Stimulated activated memory B cell treated with anti-CD40 and anti-IgM and Interleukin-4, amounts not matched to agents 10 μg/mL and 1 μg/mL and 100 μg/mL, for 72 hours (primary cell): ENCODE measurements around the gene CALML5.

Experiments used
- ATAC-seq: fragments of 150-1000 bp; cut with Tn5 transposase; 2 replicates; pipeline ENCODE4 v1.10.0; 2021
- H3K27ac Mint-ChIP-seq: one replicate; pipeline ENCODE4 v1.8.0; 2022; ENCODE audit warnings: mild to moderate bottlenecking, mixed read lengths
- H3K27me3 Mint-ChIP-seq: one replicate; pipeline ENCODE4 v1.8.0; 2022; ENCODE audit warnings: mixed read lengths
- H3K36me3 Mint-ChIP-seq: one replicate; pipeline ENCODE4 v1.8.0; 2022; ENCODE audit warnings: mixed read lengths
- H3K4me1 Mint-ChIP-seq: one replicate; pipeline ENCODE4 v1.8.0; 2022; ENCODE audit warnings: mixed read lengths
- H3K4me3 Mint-ChIP-seq: one replicate; pipeline ENCODE4 v1.8.0; 2022; ENCODE audit warnings: mild to moderate bottlenecking, moderate library complexity, mixed read lengths
- H3K9me3 Mint-ChIP-seq: one replicate; pipeline ENCODE4 v1.8.0; 2022; ENCODE audit warnings: mixed read lengths

Gene CALML5

GRCh38 chr10:5537684-5538083 is 38.3 kb upstream of the CALML5 start:
- H3K27me3 Mint-ChIP-seq, result peaks cover 53% of the 10 kb centered on the region
- ATAC-seq, result no peak
- H3K27ac Mint-ChIP-seq, result no peak overlapping the region
- no peaks in the 10 kb centered on the region for H3K36me3 Mint-ChIP-seq
- no peak overlapping the region for H3K4me3 Mint-ChIP-seq
- H3K4me1 Mint-ChIP-seq, result peaks cover 6% of the 10 kb centered on the region
- peaks cover 6% of the 10 kb centered on the region for H3K9me3 Mint-ChIP-seq

DNA sequence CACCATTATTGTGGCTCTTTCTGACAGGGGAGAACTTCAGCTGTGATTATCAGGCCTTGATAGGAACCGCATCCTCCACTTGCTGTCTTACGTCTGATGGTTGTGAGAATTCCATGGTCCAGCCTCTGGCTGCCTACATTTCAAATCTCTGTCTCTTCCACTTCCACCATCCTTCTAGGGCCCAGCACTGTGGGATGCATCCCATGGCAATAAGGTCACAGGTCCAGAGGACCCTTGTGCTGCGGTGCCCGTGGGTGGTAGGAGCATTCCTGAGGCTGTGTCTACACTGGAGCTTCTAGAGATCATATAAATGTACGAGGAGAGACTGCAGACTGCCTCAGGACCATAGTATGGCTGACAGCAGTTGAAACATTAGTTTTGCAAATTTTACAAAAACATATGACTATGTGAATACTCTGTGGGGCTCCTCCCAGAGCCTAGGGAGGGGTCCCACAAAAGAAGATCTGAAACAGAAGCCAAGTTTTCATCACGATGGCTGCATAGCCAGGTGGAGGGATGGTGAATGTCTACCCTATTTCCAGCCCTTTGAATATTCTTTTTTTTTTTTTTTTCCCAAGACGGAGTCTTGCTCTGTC is 37.2 kb upstream of the CALML5 start:
- Mint-ChIP-seq H3K27me3 (peaks cover 56% of the 10 kb centered on the region), H3K36me3 (no peaks in the 10 kb centered on the region), H3K27ac (no peak overlapping the region), H3K4me3 (no peak overlapping the region), H3K4me1 (peaks cover 6% of the 10 kb centered on the region), H3K9me3 (peaks cover 3% of the 10 kb centered on the region)
- no peak for ATAC-seq

GRCh38 chr10:5534880-5535856 is 35.8 kb upstream of the CALML5 start:
- Mint-ChIP-seq H3K27ac (no peak overlapping the region), H3K36me3 (no peaks in the 10 kb centered on the region), H3K9me3 (peaks cover 3% of the 10 kb centered on the region), H3K27me3 (peaks cover 47% of the 10 kb centered on the region), H3K4me3 (no peak overlapping the region), H3K4me1 (peaks cover 6% of the 10 kb centered on the region)
- ATAC-seq, result no peak

DNA sequence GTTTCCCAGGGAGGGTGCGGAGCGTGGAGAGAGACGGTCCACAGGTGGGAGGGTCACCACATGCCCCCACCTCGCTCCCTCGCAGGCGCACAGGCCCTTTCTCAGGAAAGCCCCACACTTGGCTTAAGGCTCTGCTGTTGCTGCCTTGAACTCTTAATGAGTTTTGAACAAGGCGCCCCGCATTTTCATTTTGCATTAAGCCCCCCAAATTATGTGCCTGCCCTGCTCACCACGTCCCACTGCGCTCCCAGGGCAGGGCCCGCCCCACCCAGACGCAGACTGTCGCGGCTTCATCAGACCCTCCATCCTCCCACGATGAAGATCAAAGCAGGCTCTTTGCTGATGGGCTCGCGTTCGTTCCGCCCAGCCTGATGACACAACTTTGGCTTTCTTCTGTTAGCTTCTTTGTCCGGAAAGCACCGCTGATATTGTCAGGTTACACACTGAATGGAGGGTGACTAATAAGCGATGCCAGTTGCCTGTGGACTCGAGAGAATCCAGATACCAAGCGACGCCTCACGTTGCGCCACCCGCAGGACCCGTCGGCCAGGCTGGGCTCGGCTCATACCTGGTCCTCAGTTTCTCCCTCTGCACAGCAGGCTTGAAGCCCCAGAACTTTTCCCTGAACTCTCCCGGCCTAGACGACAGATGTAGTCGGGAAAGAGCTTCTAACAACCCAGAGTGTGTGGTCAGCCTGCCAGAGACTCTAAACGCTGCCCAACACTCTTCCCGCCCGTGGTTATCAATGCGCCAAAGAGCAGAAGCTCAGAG is 34.9 kb upstream of the CALML5 start:
- Mint-ChIP-seq H3K27ac (no peak overlapping the region), H3K36me3 (no peaks in the 10 kb centered on the region), H3K27me3 (peaks cover 43% of the 10 kb centered on the region), H3K4me1 (peaks cover 2% of the 10 kb centered on the region), H3K4me3 (no peak overlapping the region), H3K9me3 (peaks cover 3% of the 10 kb centered on the region)
- no peak for ATAC-seq

DNA sequence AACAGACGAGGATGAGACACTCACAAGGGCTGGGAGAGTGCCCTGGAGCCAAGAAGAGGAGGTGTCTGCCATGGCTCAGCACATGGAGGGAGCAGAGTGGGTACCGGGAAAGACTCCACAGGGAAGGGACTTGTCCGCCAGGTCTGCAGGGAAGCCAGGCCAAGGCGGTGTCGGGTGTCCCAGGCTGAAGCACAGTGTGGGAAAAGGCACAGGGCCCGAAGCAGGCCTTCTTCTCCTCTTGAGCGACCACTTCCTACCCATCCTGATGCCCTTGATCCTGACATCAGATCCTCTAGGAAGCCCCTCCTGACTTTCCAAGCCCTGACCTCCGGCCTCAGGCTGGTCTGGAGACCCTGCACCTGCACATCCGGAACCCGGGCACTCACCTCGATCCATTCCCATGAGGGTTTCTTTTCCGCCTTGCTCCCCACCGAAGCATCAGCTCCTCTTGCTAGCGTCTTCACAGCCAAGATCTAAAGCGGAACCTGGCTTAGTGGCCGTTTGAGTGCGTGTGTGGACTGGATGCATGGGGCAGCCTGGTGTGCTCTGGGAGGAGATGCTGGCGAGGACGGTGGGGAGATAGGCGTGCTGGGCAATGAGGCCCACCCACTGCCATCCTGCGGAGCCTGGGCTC is 33.8 kb upstream of the CALML5 start:
- H3K9me3 Mint-ChIP-seq, result peaks cover 3% of the 10 kb centered on the region
- no peak overlapping the region for H3K27ac Mint-ChIP-seq
- ATAC-seq, result no peak
- no peak overlapping the region for H3K4me3 Mint-ChIP-seq
- peaks cover 38% of the 10 kb centered on the region for H3K27me3 Mint-ChIP-seq
- H3K36me3 Mint-ChIP-seq, result no peaks in the 10 kb centered on the region
- H3K4me1 Mint-ChIP-seq, result no peaks in the 10 kb centered on the region

DNA sequence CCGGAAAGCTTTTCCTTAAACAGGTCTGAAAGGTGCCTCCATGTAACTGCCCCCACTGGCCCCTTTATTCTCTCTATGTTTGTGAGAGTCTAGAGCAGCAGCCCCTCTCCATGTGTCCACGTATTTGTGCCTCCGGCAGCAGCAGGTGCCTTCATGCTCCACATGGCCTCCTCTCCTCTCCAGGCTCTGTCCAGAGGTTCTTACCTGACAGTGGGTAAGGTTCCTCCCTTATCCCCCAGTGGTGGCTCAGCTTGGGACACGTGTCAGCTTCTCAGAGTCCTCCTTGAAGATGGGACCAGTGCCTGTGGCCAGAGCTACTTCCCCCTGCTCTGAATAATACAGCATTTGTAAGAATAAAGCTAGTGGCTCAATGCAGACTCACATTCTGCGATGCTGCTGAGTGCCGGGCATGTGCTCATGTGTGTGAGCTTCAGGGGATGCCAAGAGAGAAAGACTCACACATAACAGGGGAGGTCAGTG is 33.3 kb upstream of the CALML5 start:
- Mint-ChIP-seq H3K4me1 (no peaks in the 10 kb centered on the region), H3K4me3 (no peak overlapping the region), H3K27ac (no peak overlapping the region)

GRCh38 chr10:5532307-5532605 is 32.9 kb upstream of the CALML5 start:
- no peaks in the 10 kb centered on the region for H3K9me3 Mint-ChIP-seq
- no peaks in the 10 kb centered on the region for H3K36me3 Mint-ChIP-seq
- H3K27me3 Mint-ChIP-seq, result peaks cover 35% of the 10 kb centered on the region
- no peak overlapping the region for H3K4me3 Mint-ChIP-seq
- no peak overlapping the region for H3K27ac Mint-ChIP-seq
- no peaks in the 10 kb centered on the region for H3K4me1 Mint-ChIP-seq
- ATAC-seq, result no peak

More for the DNA sequence above, 33.3 kb upstream of the CALML5 start:
- H3K9me3 Mint-ChIP-seq, result no peaks in the 10 kb centered on the region
- H3K27me3 Mint-ChIP-seq, result peaks cover 35% of the 10 kb centered on the region
- H3K36me3 Mint-ChIP-seq, result no peaks in the 10 kb centered on the region
- no peak for ATAC-seq

GRCh38 chr10:5531558-5532306 is 32.4 kb upstream of the CALML5 start:
- ATAC-seq, result no peak
- H3K9me3 Mint-ChIP-seq, result no peaks in the 10 kb centered on the region
- H3K27ac Mint-ChIP-seq, result no peak overlapping the region
- no peak overlapping the region for H3K4me3 Mint-ChIP-seq
- peaks cover 37% of the 10 kb centered on the region for H3K27me3 Mint-ChIP-seq
- no peaks in the 10 kb centered on the region for H3K36me3 Mint-ChIP-seq
- H3K4me1 Mint-ChIP-seq, result no peaks in the 10 kb centered on the region

DNA sequence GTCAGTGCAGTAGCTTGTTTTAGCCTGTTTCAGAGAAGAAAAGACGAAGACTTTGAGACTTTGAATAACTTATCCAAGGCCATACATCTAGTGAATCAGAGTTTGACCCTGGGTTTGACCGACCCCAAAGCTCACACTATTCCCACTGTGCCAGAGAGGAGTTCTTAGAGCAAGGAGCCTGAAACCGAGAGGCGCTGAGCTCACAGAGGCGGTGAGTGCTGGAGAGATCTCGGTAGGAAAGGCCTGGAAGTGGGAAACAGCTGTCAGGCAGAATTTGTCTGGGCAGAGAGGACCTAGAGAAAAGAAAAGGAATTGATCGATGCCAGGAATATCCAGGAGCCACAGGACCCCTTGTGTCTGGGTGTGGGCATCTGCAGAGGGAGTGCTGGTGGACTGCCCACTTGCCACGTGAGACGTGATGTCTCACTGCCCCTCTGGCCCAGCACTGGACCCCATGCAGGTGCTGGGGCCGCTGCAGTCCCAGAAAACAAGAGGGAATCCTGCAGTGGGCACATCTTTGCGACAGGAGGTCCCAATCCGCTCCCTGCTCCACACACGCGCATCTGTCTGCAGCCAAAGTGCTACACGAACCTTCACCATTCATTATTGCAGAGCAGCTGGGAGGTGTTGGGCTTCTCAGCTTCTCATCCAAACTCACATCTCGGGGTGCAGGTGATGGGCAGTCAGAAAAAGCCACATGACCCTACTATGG is 31.6 kb upstream of the CALML5 start:
- H3K9me3 Mint-ChIP-seq, result no peaks in the 10 kb centered on the region
- H3K36me3 Mint-ChIP-seq, result no peaks in the 10 kb centered on the region
- H3K27ac Mint-ChIP-seq, result no peak overlapping the region
- peaks cover 38% of the 10 kb centered on the region for H3K27me3 Mint-ChIP-seq
- no peak for ATAC-seq
- H3K4me1 Mint-ChIP-seq, result no peaks in the 10 kb centered on the region
- H3K4me3 Mint-ChIP-seq, result no peak overlapping the region

DNA sequence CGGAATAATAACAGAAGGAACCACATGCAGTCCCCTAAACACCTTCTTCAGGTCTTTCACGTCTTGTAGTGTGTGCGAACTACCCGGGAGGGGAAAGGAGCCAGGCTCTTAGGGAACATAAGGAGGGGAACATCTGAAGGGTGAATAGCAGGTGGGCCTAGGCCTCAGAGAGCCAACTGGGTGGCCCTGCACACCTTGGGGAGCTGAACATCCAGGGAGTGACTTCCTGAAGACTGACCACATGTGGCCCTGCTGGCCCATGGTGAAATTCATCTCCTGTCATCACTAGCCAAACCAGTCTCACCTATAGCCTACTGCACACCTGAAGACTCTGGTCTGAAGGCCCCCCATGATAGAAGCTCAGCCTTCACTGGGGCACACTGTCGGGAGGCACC is 31.0 kb upstream of the CALML5 start:
- no peaks in the 10 kb centered on the region for H3K9me3 Mint-ChIP-seq
- peaks cover 44% of the 10 kb centered on the region for H3K27me3 Mint-ChIP-seq
- H3K4me1 Mint-ChIP-seq, result no peaks in the 10 kb centered on the region
- H3K4me3 Mint-ChIP-seq, result no peak overlapping the region
- no peak overlapping the region for H3K27ac Mint-ChIP-seq
- H3K36me3 Mint-ChIP-seq, result no peaks in the 10 kb centered on the region
- ATAC-seq, result no peak

- H3K4me3 Mint-ChIP-seq, result no peak overlapping the region
- H3K36me3 Mint-ChIP-seq, result no peaks in the 10 kb centered on the region
- no peaks in the 10 kb centered on the region for H3K9me3 Mint-ChIP-seq
- peaks cover 49% of the 10 kb centered on the region for H3K27me3 Mint-ChIP-seq
- no peak for ATAC-seq
- no peak overlapping the region for H3K27ac Mint-ChIP-seq
- no peaks in the 10 kb centered on the region for H3K4me1 Mint-ChIP-seq
Observed at GRCh38 chr10:5529702-5530411, 30.5 kb upstream of the CALML5 start.

DNA sequence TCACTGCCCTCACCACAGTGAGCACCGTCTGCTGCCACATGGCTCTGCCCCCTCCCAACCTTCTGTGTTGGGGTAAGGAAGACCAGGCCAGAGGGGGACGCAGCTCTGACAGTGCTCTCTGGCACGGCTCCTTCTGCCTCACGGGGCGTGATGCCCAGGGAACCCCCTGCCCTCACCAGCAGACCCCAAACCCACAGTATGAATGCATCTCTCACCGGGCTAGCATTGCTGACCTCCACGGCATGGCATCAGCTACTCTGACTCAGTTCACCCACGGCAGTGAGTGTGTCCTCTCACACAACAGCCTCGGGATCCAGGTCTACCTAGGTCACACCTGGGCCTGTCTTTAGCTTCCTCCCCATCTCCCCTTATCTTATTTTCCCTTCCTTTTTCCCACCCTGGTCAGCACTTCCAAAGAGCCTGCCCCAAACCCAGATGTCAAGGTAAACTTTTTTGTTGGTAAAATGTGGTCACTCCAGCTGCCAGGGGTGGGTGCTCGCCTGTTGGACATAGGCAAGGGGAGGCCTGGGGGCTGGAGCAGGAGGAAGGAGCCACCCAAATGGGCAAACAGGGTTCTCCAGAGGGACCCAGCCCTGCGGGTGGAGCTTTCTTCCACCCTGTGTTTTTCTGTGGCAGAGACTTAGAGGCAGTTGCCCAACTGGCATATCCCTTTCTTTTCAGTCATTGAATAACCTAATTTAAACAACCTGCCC is 29.8 kb upstream of the CALML5 start:
- ATAC-seq, result no peak
- Mint-ChIP-seq H3K4me3 (no peak overlapping the region), H3K36me3 (no peaks in the 10 kb centered on the region), H3K27ac (no peak overlapping the region), H3K27me3 (peaks cover 56% of the 10 kb centered on the region), H3K9me3 (no peaks in the 10 kb centered on the region), H3K4me1 (no peaks in the 10 kb centered on the region)
